ENCODE data around the gene ADAMTSL3. TPM values are rescaled to one million over a fixed set of nuclear protein-coding genes. Genes with fewer than 3 reads are reported as not detected.

ADAMTSL3 gene
- total RNA-seq, 2 experiments from 2014 or later: not detected

DNA sequence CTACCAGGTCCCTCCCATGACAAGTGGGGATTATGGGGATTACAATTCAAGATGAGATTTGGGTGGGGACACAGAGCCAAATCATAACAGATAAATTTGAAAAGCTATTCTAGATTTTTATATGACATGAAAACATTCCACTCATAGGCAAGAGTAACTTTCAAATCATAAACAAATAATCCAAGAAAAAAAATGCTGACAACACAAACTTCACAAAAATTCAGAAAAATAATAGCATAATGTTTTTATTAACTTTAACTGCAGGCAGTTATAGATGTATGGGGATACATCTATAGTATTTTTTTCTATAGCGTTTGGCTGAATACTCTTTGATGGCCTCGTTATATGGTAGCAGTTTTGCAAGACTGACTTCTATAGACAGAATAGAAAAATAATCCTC, 243.1 kb downstream of the ADAMTSL3 start:
- Histone ChIP-seq H3K27me3 (ENCODE audit: control insufficient read depth in 1 of 2, insufficient read depth in 2 of 2, low read length in 2 of 2) (no peaks in the 10 kb centered on the region), H3K36me3 (ENCODE audit: insufficient read depth, low read length) (no peaks in the 10 kb centered on the region), H3K4me1 (ENCODE audit: insufficient read depth, low read length) (no peaks in the 10 kb centered on the region), H3K27ac (ENCODE audit: low read depth in 1 of 2, low read length in 2 of 2) (no peak overlapping the region), H3K9me3 (ENCODE audit: control insufficient read depth in 1 of 2, insufficient read depth in 1 of 2, low read length in 2 of 2) (no peaks in the 10 kb centered on the region), H3K4me3 (ENCODE audit: low read length) (no peak overlapping the region)
- H3K27ac Mint-ChIP-seq: no peak overlapping the region
- ChIA-PET POLR2A (no interaction called here), CTCF (no interaction called here)
- no peak for ATAC-seq (ENCODE audit: poor library complexity)
- intact Hi-C loops (cut with DNase I, micrococcal nuclease): no loop called here
- H3K27me3 Mint-ChIP-seq: peaks cover 12% of the 10 kb centered on the region
- no peak for DNase-seq
- H3K36me3 Mint-ChIP-seq (ENCODE audit: low read depth): no peaks in the 10 kb centered on the region
- H3K4me3 Mint-ChIP-seq: no peak overlapping the region
- TF ChIP-seq CTCF (IDR thresholded peaks at IDR 0.05): no peak
- H3K4me1 Mint-ChIP-seq (ENCODE audit: low read depth): no peaks in the 10 kb centered on the region
- peaks cover 2% of the 10 kb centered on the region for H3K9me3 Mint-ChIP-seq

DNA sequence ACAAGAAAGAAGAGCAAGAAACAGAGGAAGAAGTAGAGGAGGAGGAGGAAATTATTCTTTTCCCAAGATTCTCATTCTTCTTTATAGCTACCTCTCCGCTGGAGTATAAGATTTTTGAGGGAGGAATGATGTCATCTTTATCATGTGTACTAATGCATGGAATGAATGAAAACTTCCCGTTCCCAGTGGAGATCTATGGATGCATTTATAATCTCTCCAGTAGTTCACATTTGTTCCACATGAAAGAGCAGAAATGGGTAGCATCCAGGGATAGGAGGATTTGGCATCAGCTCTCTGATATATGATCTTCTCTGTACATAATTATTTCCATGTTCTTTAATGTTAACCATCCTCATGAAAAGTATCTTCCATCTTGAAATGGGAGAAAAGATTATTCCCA, 244.4 kb downstream of the ADAMTSL3 start:
- intact Hi-C loops (cut with DNase I, micrococcal nuclease): no loop called here
- H3K4me1 Mint-ChIP-seq (ENCODE audit: low read depth): no peaks in the 10 kb centered on the region
- Histone ChIP-seq H3K4me3 (ENCODE audit: low read length) (no peak overlapping the region), H3K9me3 (ENCODE audit: control insufficient read depth in 1 of 2, insufficient read depth in 1 of 2, low read length in 2 of 2) (no peaks in the 10 kb centered on the region), H3K27ac (ENCODE audit: low read depth in 1 of 2, low read length in 2 of 2) (no peak overlapping the region), H3K27me3 (ENCODE audit: control insufficient read depth in 1 of 2, insufficient read depth in 2 of 2, low read length in 2 of 2) (no peaks in the 10 kb centered on the region), H3K36me3 (ENCODE audit: insufficient read depth, low read length) (no peaks in the 10 kb centered on the region), H3K4me1 (ENCODE audit: insufficient read depth, low read length) (no peaks in the 10 kb centered on the region)
- H3K4me3 Mint-ChIP-seq: no peak overlapping the region
- ATAC-seq (ENCODE audit: poor library complexity) (no peak), DNase-seq (no peak)
- ChIA-PET POLR2A (no interaction called here), CTCF (no interaction called here)
- peaks cover 2% of the 10 kb centered on the region for H3K9me3 Mint-ChIP-seq
- no peak overlapping the region for H3K27ac Mint-ChIP-seq
- peaks cover 8% of the 10 kb centered on the region for H3K27me3 Mint-ChIP-seq
- no peaks in the 10 kb centered on the region for H3K36me3 Mint-ChIP-seq (ENCODE audit: low read depth)
- no peak for TF ChIP-seq CTCF (IDR thresholded peaks at IDR 0.05)

- H3K36me3 ChIP-seq (ENCODE audit: insufficient read depth, low read length): no peaks in the 10 kb centered on the region
- no peak overlapping the region for H3K4me3 ChIP-seq (ENCODE audit: low read length)
- Mint-ChIP-seq H3K36me3 (ENCODE audit: low read depth) (no peaks in the 10 kb centered on the region), H3K4me1 (ENCODE audit: low read depth) (no peaks in the 10 kb centered on the region), H3K27me3 (peaks cover 4% of the 10 kb centered on the region), H3K27ac (no peak overlapping the region), H3K9me3 (peaks cover 4% of the 10 kb centered on the region), H3K4me3 (no peak overlapping the region)
- intact Hi-C loops (cut with DNase I, micrococcal nuclease): no loop called here
- no peaks in the 10 kb centered on the region for H3K4me1 ChIP-seq (ENCODE audit: insufficient read depth, low read length)
- CTCF ChIA-PET: no interaction called here
- no peak for ATAC-seq (ENCODE audit: poor library complexity)
- no peak for DNase-seq
- no peak overlapping the region for H3K27ac ChIP-seq (ENCODE audit: low read depth in 1 of 2, low read length in 2 of 2)
- no peak for TF ChIP-seq CTCF (IDR thresholded peaks at IDR 0.05)
- no peaks in the 10 kb centered on the region for H3K27me3 ChIP-seq (ENCODE audit: control insufficient read depth in 1 of 2, insufficient read depth in 2 of 2, low read length in 2 of 2)
- H3K9me3 ChIP-seq (ENCODE audit: control insufficient read depth in 1 of 2, insufficient read depth in 1 of 2, low read length in 2 of 2): no peaks in the 10 kb centered on the region
- POLR2A ChIA-PET: no interaction called here
These were observed 245.7 kb downstream of the ADAMTSL3 start for GRCh38 chr15:83899670-83900069.
